GM12801 (cell line): ENCODE data around the gene ACTL8.

Source experiments
- CTCF ChIP-seq: IDR thresholded peaks from one replicate; pipeline ENCODE4 v1.5.1; 2011; ENCODE audit warnings: control low read depth; ENCODE audit not compliant: insufficient read length; ENCODE audit errors: extremely low read depth

The ACTL8 gene

GRCh38 chr1:17847111-17847510 lies 92.0 kb downstream of the ACTL8 start:
- no peak for TF ChIP-seq CTCF

- TF ChIP-seq CTCF: no peak
Measured at GRCh38 chr1:17849216-17849615, 94.1 kb downstream of the ACTL8 start.

- no peak for TF ChIP-seq CTCF
Measured at GRCh38 chr1:17851056-17851455, 95.9 kb downstream of the ACTL8 start.

- no peak for TF ChIP-seq CTCF
Measured at GRCh38 chr1:17852383-17852782, 97.2 kb downstream of the ACTL8 start.

GRCh38 chr1:17853241-17853935 lies 98.3 kb downstream of the ACTL8 start:
- TF ChIP-seq CTCF: no peak

GRCh38 chr1:17856496-17857108 lies 101.5 kb downstream of the ACTL8 start:
- no peak for TF ChIP-seq CTCF

GRCh38 chr1:17857109-17857499 lies 102.0 kb downstream of the ACTL8 start:
- TF ChIP-seq CTCF: no peak
